ENCODE measurements around the gene CES3.

The CES3 gene

GRCh38 chr16:66934138-66934838 lies 26.8 kb upstream of the CES3 start, which contains the start of gene CIAO2B (continued):
- TF ChIP-seq ZXDB (tag by site-specific recombination; IDR thresholded peaks at IDR 0.05) (peak; percentile 86), ZIC2 (tag by site-specific recombination; IDR thresholded peaks at IDR 0.05) (peak; percentile 97), ZNF391 (tag by site-specific recombination; IDR thresholded peaks at IDR 0.05; ENCODE audit: borderline replicate concordance, low read depth) (peak; percentile 39; the same call in 1 of the 2 replicates), ZFP69B (tag by site-specific recombination; IDR thresholded peaks at IDR 0.05) (no peak), ZEB2 (tag by site-specific recombination; IDR thresholded peaks at IDR 0.05) (peak; percentile 53; the same call in 1 of the 2 replicates), ZNF658 (tag by site-specific recombination; IDR thresholded peaks at IDR 0.05) (no peak), ZNF292 (tag by site-specific recombination; IDR thresholded peaks at IDR 0.05; ENCODE audit: borderline replicate concordance, low read depth) (no peak), ZNF10 (tag by site-specific recombination; IDR thresholded peaks at IDR 0.05) (peak; percentile 49; the same call in 1 of the 2 replicates), ZNF518A (tag by site-specific recombination; conservative IDR thresholded peaks at IDR 0.05; ENCODE audit: low read depth) (peak; percentile 32; the same call in 1 of the 2 replicates), ZNF398 (tag by site-specific recombination; IDR thresholded peaks at IDR 0.05) (peak; percentile 73), ZNF433 (tag by site-specific recombination; IDR thresholded peaks at IDR 0.05; ENCODE audit: low read depth) (no peak), ZNF341 (tag by site-specific recombination; IDR thresholded peaks at IDR 0.05; ENCODE audit: low read depth) (peak; percentile 68), GLI2 (tag by site-specific recombination; IDR thresholded peaks at IDR 0.05; ENCODE audit: borderline replicate concordance, low read depth) (no peak), TCF7L2 (IDR thresholded peaks at IDR 0.05; ENCODE audit: borderline replicate concordance, low read depth, low read length) (no peak), ZNF114 (tag by site-specific recombination; IDR thresholded peaks at IDR 0.05) (no peak), ZNF549 (tag by site-specific recombination; IDR thresholded peaks at IDR 0.05) (no peak), ZNF555 (tag by site-specific recombination; conservative IDR thresholded peaks at IDR 0.05) (no peak), IKZF3 (tag by site-specific recombination; IDR thresholded peaks at IDR 0.05) (no peak), ZNF354C (tag by site-specific recombination; IDR thresholded peaks at IDR 0.05; ENCODE audit: borderline replicate concordance, low read depth) (no peak), PRDM4 (tag by site-specific recombination; IDR thresholded peaks at IDR 0.05) (no peak)
- TF ChIP-seq, protein P1, sequence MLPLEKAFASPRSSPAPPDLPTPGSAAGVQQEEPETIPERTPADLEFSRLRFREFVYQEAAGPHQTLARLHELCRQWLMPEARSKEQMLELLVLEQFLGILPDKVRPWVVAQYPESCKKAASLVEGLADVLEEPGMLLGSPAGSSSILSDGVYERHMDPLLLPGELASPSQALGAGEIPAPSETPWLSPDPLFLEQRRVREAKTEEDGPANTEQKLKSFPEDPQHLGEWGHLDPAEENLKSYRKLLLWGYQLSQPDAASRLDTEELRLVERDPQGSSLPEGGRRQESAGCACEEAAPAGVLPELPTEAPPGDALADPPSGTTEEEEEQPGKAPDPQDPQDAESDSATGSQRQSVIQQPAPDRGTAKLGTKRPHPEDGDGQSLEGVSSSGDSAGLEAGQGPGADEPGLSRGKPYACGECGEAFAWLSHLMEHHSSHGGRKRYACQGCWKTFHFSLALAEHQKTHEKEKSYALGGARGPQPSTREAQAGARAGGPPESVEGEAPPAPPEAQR (tag by site-specific recombination; IDR thresholded peaks at IDR 0.05): no peak
- TF ChIP-seq, protein P2, sequence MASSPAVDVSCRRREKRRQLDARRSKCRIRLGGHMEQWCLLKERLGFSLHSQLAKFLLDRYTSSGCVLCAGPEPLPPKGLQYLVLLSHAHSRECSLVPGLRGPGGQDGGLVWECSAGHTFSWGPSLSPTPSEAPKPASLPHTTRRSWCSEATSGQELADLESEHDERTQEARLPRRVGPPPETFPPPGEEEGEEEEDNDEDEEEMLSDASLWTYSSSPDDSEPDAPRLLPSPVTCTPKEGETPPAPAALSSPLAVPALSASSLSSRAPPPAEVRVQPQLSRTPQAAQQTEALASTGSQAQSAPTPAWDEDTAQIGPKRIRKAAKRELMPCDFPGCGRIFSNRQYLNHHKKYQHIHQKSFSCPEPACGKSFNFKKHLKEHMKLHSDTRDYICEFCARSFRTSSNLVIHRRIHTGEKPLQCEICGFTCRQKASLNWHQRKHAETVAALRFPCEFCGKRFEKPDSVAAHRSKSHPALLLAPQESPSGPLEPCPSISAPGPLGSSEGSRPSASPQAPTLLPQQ (tag by site-specific recombination; IDR thresholded peaks at IDR 0.05): peak; percentile 78
- TF ChIP-seq, protein P3, sequence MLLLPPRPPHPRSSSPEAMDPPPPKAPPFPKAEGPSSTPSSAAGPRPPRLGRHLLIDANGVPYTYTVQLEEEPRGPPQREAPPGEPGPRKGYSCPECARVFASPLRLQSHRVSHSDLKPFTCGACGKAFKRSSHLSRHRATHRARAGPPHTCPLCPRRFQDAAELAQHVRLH (tag by site-specific recombination; IDR thresholded peaks at IDR 0.05): peak; percentile 91
- TF ChIP-seq, protein P4, sequence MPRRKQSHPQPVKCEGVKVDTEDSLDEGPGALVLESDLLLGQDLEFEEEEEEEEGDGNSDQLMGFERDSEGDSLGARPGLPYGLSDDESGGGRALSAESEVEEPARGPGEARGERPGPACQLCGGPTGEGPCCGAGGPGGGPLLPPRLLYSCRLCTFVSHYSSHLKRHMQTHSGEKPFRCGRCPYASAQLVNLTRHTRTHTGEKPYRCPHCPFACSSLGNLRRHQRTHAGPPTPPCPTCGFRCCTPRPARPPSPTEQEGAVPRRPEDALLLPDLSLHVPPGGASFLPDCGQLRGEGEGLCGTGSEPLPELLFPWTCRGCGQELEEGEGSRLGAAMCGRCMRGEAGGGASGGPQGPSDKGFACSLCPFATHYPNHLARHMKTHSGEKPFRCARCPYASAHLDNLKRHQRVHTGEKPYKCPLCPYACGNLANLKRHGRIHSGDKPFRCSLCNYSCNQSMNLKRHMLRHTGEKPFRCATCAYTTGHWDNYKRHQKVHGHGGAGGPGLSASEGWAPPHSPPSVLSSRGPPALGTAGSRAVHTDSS (tag by site-specific recombination; IDR thresholded peaks at IDR 0.05): no peak

All from HEK293 (cell line).